Measurements from ENCODE around the gene PLCB4.
A peak's percentile ranks its signal among the peaks of the same experiment; 100 is the strongest.

PLCB4 gene

DNA sequence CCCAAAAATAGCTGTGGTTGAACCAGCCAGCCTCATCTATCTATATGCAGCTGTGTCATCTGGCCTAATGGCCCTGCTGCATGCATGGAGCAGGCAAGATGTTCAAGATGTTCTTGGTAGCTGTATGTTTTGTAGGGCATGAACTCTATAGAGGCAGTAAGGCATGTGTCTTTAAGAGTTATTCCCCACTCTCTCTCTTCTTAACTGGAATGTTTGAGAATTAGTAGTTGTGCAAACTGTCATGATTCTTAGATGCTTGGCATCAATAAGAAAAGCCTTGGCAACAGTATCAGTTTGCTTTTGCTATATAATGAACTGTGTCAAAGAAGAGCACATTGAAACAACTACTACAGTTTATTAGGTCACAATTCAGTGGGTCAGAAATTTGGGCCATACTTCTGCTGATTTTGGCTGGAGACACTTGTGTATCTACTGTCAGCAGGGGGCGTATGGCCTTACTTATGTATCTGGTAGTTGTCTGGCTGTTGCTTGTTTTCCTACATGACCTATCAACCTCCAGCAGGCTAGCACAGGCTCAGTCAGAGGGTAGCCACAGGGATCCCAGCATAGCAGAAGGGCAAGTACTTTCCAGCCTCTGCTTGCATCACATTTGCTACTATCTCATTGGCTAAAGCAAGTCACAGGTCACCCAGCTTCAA is 389.4 kb downstream of the PLCB4 start:
- DNase-seq, result peak; percentile 29

DNA sequence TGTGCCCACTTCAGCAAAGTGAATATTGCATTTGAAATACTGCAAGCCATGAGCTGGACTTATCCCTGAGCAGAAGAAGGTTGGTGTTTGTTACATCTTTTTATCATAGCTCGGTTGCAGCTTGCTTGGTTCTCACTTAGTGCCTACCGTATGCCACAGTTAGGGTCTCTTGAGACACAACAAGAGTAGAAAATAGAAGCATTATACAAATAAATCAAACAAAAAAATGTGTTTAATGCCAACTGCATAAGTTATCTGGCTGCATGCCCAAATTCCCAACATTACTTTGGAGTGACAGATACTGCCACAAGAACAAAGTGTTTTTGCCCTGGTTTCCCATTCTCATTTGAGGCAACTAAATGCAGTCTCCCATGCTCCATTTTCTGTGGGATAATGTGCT is 391.6 kb downstream of the PLCB4 start:
- DNase-seq, result peak; percentile 82

DNA sequence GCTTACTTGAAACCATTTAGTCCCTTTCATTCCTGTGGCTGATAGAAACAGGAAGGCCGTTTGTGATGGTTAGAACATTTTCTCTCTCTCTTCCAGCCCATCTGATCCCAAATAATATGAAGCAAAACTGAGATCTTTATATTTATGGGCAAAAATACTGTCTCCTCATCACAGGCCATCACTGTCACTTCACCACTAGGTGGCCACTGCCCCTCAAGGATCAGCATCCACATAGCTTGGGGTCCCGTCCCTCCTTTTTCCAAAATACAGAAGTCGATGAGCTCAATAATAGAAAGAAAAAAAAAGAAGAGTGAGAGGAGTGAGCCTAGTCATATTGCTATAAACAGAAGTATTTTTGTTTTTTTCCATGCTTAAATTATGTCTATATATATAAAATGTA is 399.1 kb downstream of the PLCB4 start:
- DNase-seq, result no peak

GRCh38 chr20:9474835-9475415 is 406.0 kb downstream of the PLCB4 start:
- peak; percentile 33 for DNase-seq

- DNase-seq, result no peak
These were observed 406.6 kb downstream of the PLCB4 start for GRCh38 chr20:9475456-9475855.

DNA sequence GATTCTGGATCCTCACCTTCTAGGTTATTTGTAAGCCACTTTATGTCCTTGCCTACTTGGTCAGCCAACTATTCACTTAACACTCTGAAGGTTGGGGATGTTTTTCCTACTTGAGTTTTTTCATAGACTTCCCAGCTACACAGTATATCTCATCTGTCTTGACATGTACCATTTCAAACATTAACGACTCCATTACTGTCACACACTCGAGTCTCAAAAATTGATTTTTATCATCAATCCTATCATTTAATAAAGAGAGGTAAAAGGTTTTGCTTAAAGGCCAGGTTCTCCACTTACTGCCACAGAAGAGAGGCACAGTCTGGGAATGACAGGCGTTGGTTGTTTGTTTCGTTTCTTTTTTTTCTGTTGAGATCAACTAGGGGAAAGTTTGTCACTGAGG is 407.3 kb downstream of the PLCB4 start:
- DNase-seq, result no peak

DNA sequence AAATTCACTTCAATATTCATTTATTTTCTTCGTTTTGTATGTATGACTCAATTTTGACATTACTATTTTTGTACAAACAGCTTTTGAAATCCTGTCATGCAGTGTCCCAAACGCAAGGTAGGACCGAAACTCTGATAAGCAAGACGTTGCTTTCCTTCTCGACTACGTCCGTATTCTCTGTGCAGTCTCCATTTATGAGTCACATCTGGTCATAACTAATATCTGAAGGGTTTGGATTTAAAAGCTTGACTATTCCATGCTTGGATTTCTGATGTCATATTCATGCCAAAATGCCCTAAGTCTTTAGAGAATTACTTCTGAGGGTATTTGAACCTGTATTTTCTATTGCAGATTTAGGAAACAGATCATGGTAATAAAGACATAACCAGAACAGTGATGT is 407.8 kb downstream of the PLCB4 start:
- DNase-seq, result no peak

DNA sequence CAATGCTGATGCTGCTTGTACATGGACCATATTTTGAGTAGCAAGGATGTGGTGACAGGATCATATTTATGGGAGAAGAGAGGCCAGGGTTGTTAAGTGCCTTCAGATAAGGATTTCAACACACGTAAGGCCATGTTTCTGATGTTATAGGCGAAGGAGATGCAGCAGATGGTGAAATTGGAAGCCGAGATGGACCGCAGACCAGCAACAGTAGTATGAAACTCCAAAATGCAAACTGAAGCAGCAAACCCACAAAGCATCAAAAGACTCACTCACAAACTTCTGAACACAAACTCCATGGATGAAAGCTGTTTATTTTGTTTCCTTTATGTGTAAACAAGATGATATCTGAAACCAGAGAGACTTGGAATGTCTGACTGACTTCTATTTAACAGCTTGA is 409.9 kb downstream of the PLCB4 start:
- DNase-seq, result no peak

- no peak for DNase-seq
These were observed 411.2 kb downstream of the PLCB4 start for GRCh38 chr20:9480066-9480465.

GRCh38 chr20:9482180-9482579 is 413.3 kb downstream of the PLCB4 start:
- no peak for DNase-seq

DNA sequence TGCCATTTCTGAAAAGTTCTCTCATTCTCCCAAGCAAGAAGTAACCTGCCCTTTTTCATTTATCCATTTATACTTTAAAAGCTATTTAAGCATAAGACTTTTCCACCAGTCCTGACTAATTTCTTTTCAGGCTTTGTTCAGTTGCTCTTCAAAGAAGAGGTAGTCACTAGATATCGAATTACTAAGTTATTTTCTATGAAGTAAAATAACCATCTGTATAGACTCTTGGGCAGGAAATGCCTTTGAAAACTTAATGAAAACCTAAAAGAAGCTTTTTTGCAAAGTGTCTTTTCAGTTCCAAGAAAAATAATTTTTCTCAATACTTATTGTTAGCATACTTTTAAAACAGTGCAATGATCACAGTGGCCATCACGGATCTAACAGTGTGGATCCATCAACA is 414.2 kb downstream of the PLCB4 start:
- no peak for DNase-seq

GRCh38 chr20:9485614-9486340 is 416.9 kb downstream of the PLCB4 start:
- no peak for DNase-seq

GRCh38 chr20:9487231-9487630 is 418.3 kb downstream of the PLCB4 start:
- DNase-seq, result no peak

DNA sequence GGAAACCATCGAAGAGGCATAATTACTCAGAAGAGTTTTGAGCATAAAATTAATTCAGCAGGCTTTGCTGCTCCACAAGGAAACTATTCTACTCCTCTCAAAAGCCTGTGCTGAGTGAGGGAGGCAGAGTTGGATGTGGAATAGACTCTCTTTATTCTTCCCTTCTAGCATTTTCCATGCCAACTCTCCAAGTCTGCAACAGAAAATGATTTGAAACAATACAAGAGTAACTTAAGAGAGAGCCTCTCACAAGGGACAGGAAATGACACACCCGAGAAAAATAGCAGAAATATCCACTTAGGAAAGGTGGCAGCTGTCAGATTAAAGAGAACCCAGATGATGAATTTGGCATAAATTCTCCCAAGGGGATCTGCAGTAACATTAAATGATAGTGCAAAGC is 419.2 kb downstream of the PLCB4 start:
- peak; percentile 33 for DNase-seq

GRCh38 chr20:9490161-9490560 is 421.3 kb downstream of the PLCB4 start:
- DNase-seq, result peak; percentile 71

DNA sequence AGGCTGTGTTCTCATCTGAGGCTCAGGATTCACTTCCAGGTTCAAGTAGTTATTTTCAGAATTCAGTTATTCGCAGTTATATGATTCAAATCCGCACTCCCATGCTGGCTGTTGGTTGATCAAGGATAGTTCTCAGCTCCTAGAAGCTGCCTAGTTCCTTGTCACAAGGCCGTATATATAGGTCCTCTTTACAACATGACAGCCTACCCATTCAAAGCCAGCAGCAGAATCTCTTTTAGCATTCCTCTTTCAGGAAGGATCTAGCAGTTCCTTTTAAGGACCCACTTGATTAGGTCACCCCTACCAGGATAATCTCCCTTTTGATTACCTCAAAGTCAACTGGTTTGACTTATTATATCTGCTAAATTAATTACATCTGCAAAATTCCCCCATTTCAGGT is 421.7 kb downstream of the PLCB4 start:
- DNase-seq, result no peak

DNA sequence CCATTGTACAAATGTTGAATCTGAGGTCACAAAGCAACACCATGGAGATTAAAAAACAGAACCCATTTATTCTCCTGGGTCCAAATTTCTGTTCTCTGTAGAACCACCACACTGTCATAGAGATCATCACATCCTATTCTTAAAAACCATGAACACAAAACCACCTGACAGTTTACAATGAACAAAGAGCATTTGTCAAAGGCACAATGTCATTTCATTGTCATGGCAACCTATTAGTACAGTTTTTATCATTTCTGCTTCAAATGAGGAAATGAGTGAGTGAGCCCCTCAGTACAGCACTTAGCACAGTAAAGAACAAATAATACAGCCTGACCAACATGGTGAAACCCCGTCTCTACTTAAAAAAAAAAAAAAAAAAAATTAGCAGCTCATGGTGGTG is 422.4 kb downstream of the PLCB4 start:
- no peak for DNase-seq

DNA sequence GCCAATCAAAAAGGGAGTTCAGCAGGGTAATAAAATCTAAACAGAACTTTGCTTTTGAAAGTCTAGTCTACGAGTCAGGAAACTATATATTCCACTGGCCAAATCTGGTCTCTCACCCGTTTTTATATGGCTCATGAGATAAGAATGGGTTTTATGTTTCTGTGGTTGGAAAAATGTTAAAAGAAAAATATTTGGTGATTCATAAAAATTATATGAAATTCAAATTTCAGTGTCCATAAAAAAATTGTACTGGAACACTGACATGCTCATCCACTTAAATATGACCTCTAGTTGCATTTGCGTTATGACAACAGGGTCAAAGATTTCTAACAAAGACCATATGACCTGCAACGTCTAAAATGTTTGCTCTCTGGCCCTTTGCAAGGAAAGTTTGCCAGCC is 423.2 kb downstream of the PLCB4 start:
- peak; percentile 82 for DNase-seq

GRCh38 chr20:9493803-9494202 is 424.9 kb downstream of the PLCB4 start:
- no peak for DNase-seq

DNA sequence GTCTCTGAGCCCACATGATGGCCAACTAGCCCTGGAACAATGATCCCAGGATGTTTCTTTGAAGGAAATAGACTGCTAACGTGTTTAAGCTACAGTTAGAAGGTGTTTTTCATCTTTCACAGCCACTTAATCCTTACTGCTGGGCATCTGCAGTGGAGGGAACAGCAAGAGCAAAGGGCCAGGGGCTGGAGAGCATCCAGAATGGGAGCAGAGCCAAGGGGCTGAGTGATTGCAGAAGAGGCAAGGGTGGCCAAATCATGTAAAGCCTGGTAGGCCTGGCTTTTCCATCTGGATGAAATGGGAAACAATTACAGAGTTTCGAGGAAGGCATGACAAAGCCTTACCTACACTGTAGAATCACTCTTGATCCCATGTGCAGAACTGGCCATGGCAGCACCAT is 426.8 kb downstream of the PLCB4 start:
- no peak for DNase-seq

DNA sequence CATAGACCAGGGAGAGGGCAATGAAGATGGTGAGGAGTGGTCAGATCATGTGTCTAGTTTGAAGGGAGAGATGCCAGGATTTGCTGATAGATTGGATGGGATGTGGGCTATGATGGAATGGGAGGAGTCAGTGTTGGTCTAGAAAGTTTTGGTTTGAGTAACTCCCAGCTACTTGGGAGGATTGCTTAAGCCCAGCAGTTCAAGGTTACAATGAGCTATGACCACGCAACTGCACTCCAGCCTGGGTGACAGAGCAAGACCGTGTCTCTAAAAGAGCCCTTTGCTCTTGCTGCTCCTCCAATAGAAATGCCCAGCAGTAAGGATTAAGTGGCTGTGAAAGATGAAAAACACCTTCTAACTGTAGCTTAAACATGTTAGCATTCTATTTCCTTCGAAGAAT is 427.3 kb downstream of the PLCB4 start:
- no peak for DNase-seq

GRCh38 chr20:9498322-9498721 is 429.4 kb downstream of the PLCB4 start:
- DNase-seq, result peak; percentile 54

DNA sequence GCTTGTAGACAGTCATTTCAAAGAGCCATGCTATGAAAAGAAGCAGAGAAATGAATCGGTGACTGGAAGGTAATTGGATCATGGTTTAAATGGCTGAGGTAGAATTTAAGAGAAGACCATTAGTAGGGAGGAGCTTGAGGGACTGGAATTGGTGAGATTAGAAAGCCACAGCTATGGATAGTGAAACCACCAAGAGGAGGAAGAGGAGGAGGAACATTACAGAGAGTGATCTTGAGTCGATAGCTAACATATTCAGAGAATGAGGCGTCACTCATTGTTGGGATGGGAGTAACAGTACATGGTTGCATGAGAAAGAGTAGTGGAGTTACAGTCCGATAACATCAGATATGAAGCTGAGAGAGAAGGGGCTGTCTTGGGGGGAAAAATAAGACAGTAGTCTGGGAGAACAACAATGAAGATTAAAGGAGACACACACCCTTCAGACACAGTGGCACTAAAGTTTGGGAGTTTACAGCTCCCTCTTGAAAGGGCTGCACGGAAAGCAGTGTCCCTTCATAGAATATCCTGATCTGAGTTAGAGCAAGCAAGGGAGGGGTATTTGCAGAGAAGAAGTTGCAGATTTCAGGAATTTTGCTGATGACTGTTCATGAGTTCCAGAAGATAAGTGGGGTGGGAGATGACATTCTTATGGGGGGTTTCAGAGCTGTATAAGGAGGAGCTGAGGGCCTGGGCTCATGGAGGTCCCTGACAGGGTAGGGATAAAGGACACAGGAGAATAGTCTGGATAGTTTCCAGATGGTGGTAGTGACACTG is 430.4 kb downstream of the PLCB4 start:
- DNase-seq, result peak; percentile 9
